Measurements from ENCODE around the gene OR10T2. TPM values are rescaled to one million over a fixed set of nuclear protein-coding genes. Genes with fewer than 3 reads are reported as not detected.

Gene OR10T2
- polyA plus RNA-seq, 1 donor from 2014 or later, result not detected

GRCh38 chr1:158425027-158425426 lies 25.8 kb upstream of the OR10T2 start:
- no peak overlapping the region for H3K4me3 ChIP-seq (ENCODE audit: low read length)
- H3K9me3 ChIP-seq (ENCODE audit: low read length), result no peaks in the 10 kb centered on the region
- no peak overlapping the region for H3K4me2 ChIP-seq (ENCODE audit: low read length)
- H3K36me3 ChIP-seq (ENCODE audit: insufficient read depth, low read length), result no peaks in the 10 kb centered on the region
- no peak overlapping the region for H3K9ac ChIP-seq (ENCODE audit: low read length)
- no peaks in the 10 kb centered on the region for H4K20me1 ChIP-seq (ENCODE audit: insufficient read depth)
- H2AFZ ChIP-seq (ENCODE audit: low read depth, low read length), result no peak overlapping the region
- H3K79me2 ChIP-seq (replicated peaks; ENCODE audit: insufficient read depth, low read length), result no peaks in the 10 kb centered on the region
- no peaks in the 10 kb centered on the region for H3K27me3 ChIP-seq (ENCODE audit: insufficient read depth, low read depth, low read length)
- no peak overlapping the region for H3K27ac ChIP-seq (ENCODE audit: low read length)
- TF ChIP-seq EZH2 (IDR thresholded peaks at IDR 0.05; ENCODE audit: borderline replicate concordance, insufficient read depth, low read length, poor library complexity, severe bottlenecking) (no peak), MXI1 (conservative IDR thresholded peaks at IDR 0.05; ENCODE audit: poor library complexity, severe bottlenecking) (no peak)
- H3F3A ChIP-seq (ENCODE audit: insufficient read depth, low read length, poor library complexity, severe bottlenecking), result no peaks in the 10 kb centered on the region
- no peaks in the 10 kb centered on the region for H3K9me2 ChIP-seq (ENCODE audit: insufficient read depth, low read length)

DNA sequence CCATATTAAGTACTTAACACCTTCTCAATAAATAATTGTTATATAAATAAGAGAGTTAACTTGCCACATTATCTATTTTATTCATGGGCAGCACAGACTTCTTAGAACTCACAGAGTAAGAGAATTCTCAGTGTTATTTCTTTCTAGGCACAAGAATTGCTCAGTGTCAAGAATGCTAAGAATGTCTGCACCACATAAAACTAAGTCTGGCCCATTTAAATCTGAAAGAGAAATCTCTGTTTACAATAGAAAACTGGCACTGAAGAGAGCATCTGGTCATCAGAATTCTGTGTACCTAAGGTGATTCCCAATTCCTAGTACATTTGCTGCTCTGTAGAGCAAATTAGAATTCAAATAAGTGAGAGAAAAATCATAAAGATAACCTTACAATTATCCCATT lies 22.9 kb upstream of the OR10T2 start:
- no peaks in the 10 kb centered on the region for H3K9me3 ChIP-seq (ENCODE audit: low read length)
- H3K9ac ChIP-seq (ENCODE audit: low read length), result no peak overlapping the region
- no peaks in the 10 kb centered on the region for H3K79me2 ChIP-seq (replicated peaks; ENCODE audit: insufficient read depth, low read length)
- no peaks in the 10 kb centered on the region for H3K36me3 ChIP-seq (ENCODE audit: insufficient read depth, low read length)
- no peak overlapping the region for H3K27ac ChIP-seq (ENCODE audit: low read length)
- no peak overlapping the region for H3K4me3 ChIP-seq (ENCODE audit: low read length)
- no peak overlapping the region for H2AFZ ChIP-seq (ENCODE audit: low read depth, low read length)
- no peak overlapping the region for H3K4me2 ChIP-seq (ENCODE audit: low read length)
- TF ChIP-seq CTCF (IDR thresholded peaks at IDR 0.05; ENCODE audit: poor library complexity, severe bottlenecking), result no peak
- no peak for TF ChIP-seq TAF1 (IDR thresholded peaks at IDR 0.05; ENCODE audit: low read depth)
- no peak for TF ChIP-seq EZH2 (IDR thresholded peaks at IDR 0.05; ENCODE audit: borderline replicate concordance, insufficient read depth, low read length, poor library complexity, severe bottlenecking)
- TF ChIP-seq RAD21 (conservative IDR thresholded peaks at IDR 0.05), result no peak
- TF ChIP-seq EP300 (conservative IDR thresholded peaks at IDR 0.05; ENCODE audit: poor library complexity, severe bottlenecking), result no peak
- no peak for TF ChIP-seq POLR2AphosphoS5 (IDR thresholded peaks at IDR 0.05)
- no peak for TF ChIP-seq MXI1 (conservative IDR thresholded peaks at IDR 0.05; ENCODE audit: poor library complexity, severe bottlenecking)
- TF ChIP-seq, protein P1, sequence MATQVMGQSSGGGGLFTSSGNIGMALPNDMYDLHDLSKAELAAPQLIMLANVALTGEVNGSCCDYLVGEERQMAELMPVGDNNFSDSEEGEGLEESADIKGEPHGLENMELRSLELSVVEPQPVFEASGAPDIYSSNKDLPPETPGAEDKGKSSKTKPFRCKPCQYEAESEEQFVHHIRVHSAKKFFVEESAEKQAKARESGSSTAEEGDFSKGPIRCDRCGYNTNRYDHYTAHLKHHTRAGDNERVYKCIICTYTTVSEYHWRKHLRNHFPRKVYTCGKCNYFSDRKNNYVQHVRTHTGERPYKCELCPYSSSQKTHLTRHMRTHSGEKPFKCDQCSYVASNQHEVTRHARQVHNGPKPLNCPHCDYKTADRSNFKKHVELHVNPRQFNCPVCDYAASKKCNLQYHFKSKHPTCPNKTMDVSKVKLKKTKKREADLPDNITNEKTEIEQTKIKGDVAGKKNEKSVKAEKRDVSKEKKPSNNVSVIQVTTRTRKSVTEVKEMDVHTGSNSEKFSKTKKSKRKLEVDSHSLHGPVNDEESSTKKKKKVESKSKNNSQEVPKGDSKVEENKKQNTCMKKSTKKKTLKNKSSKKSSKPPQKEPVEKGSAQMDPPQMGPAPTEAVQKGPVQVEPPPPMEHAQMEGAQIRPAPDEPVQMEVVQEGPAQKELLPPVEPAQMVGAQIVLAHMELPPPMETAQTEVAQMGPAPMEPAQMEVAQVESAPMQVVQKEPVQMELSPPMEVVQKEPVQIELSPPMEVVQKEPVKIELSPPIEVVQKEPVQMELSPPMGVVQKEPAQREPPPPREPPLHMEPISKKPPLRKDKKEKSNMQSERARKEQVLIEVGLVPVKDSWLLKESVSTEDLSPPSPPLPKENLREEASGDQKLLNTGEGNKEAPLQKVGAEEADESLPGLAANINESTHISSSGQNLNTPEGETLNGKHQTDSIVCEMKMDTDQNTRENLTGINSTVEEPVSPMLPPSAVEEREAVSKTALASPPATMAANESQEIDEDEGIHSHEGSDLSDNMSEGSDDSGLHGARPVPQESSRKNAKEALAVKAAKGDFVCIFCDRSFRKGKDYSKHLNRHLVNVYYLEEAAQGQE (IDR thresholded peaks at IDR 0.05; ENCODE audit: borderline replicate concordance), result no peak
- no peak for TF ChIP-seq SMC3 (conservative IDR thresholded peaks at IDR 0.05; ENCODE audit: poor library complexity)
- H4K20me1 ChIP-seq (ENCODE audit: insufficient read depth), result no peaks in the 10 kb centered on the region
- H3F3A ChIP-seq (ENCODE audit: insufficient read depth, low read length, poor library complexity, severe bottlenecking), result no peaks in the 10 kb centered on the region
- no peaks in the 10 kb centered on the region for H3K9me2 ChIP-seq (ENCODE audit: insufficient read depth, low read length)
- H3K27me3 ChIP-seq (ENCODE audit: insufficient read depth, low read depth, low read length), result no peaks in the 10 kb centered on the region

- Histone ChIP-seq H3K27ac (ENCODE audit: low read length) (no peak overlapping the region), H2AFZ (ENCODE audit: low read depth, low read length) (no peak overlapping the region), H3K79me2 (replicated peaks; ENCODE audit: insufficient read depth, low read length) (no peaks in the 10 kb centered on the region), H4K20me1 (ENCODE audit: insufficient read depth) (no peaks in the 10 kb centered on the region), H3F3A (ENCODE audit: insufficient read depth, low read length, poor library complexity, severe bottlenecking) (no peaks in the 10 kb centered on the region), H3K9ac (ENCODE audit: low read length) (no peak overlapping the region), H3K9me3 (ENCODE audit: low read length) (no peaks in the 10 kb centered on the region), H3K27me3 (ENCODE audit: insufficient read depth, low read depth, low read length) (no peaks in the 10 kb centered on the region), H3K9me2 (ENCODE audit: insufficient read depth, low read length) (no peaks in the 10 kb centered on the region), H3K4me2 (ENCODE audit: low read length) (no peak overlapping the region), H3K36me3 (ENCODE audit: insufficient read depth, low read length) (no peaks in the 10 kb centered on the region), H3K4me3 (ENCODE audit: low read length) (no peak overlapping the region)
- TF ChIP-seq EZH2 (IDR thresholded peaks at IDR 0.05; ENCODE audit: borderline replicate concordance, insufficient read depth, low read length, poor library complexity, severe bottlenecking) (no peak), POLR2AphosphoS5 (IDR thresholded peaks at IDR 0.05) (no peak), SMC3 (conservative IDR thresholded peaks at IDR 0.05; ENCODE audit: poor library complexity) (no peak), EP300 (conservative IDR thresholded peaks at IDR 0.05; ENCODE audit: poor library complexity, severe bottlenecking) (no peak), TAF1 (IDR thresholded peaks at IDR 0.05; ENCODE audit: low read depth) (no peak), MXI1 (conservative IDR thresholded peaks at IDR 0.05; ENCODE audit: poor library complexity, severe bottlenecking) (no peak), RAD21 (conservative IDR thresholded peaks at IDR 0.05) (no peak), CTCF (IDR thresholded peaks at IDR 0.05; ENCODE audit: poor library complexity, severe bottlenecking) (no peak)
- TF ChIP-seq, protein P1 (IDR thresholded peaks at IDR 0.05; ENCODE audit: borderline replicate concordance), result no peak
Observed at GRCh38 chr1:158417586-158417985, 18.3 kb upstream of the OR10T2 start.

Measured in neural cell (in vitro differentiated cells).